Measurements from ENCODE around the gene ZSCAN32.

GRCh38 chr16:3349175-3349574 lies 51.6 kb downstream of the ZSCAN32 start:
- TF ChIP-seq CTCF (IDR thresholded peaks at IDR 0.05) (no peak), POLR2A (IDR thresholded peaks at IDR 0.05) (no peak), POLR2AphosphoS5 (IDR thresholded peaks at IDR 0.05) (no peak)

Data from sigmoid colon (tissue), 4 donors.